Kidney (tissue), 14 donors: ENCODE measurements around the gene UMOD. TPM values are rescaled to one million over a fixed set of nuclear protein-coding genes. Genes with fewer than 3 reads are reported as not detected.

Experiments used
- DNase-seq, 5 donors: peaks; one replicate each; pipeline ENCODE4 v3.0.0-alpha.2; 2013 to 2020
- FAIRE-seq: peaks from 2 replicates; lab custom pipeline; 2012; peaks lifted over from hg19 to GRCh38; lab: Jason Lieb, UNC
- H3K27ac ChIP-seq, 2 donors: one replicate each; pipeline ENCODE4 v1.7.0; 2013; ENCODE audit warnings: low read depth in 2 of 2, low read length in 2 of 2, inconsistent platforms in 1 of 2
- H3K27me3 ChIP-seq: one replicate; pipeline ENCODE4 v1.7.1; 2013; ENCODE audit warnings: low read length, inconsistent platforms; ENCODE audit not compliant: control insufficient read depth, insufficient read depth
- H3K36me3 ChIP-seq, 3 donors: one replicate each; pipeline versions ENCODE4 v1.7.0 to v1.7.1; 2013; ENCODE audit warnings: low read length in 3 of 3, control low read depth in 1 of 3, inconsistent platforms in 1 of 3; ENCODE audit not compliant: insufficient read depth in 3 of 3, control insufficient read depth in 2 of 3
- H3K4me1 ChIP-seq, 3 donors: one replicate each; pipeline versions ENCODE4 v1.7.0 to v1.7.1; 2013; ENCODE audit warnings: low read length in 3 of 3, inconsistent platforms in 1 of 3, low read depth in 1 of 3; ENCODE audit not compliant: control insufficient read depth in 2 of 3, insufficient read depth in 2 of 3
- H3K4me3 ChIP-seq, 3 donors: one replicate each; pipeline versions ENCODE4 v1.7.0 to v1.8.1; 2013; ENCODE audit warnings: low read length in 3 of 3, control low read depth in 1 of 3, inconsistent platforms in 1 of 3
- H3K9ac ChIP-seq, 3 donors: one replicate each; pipeline versions ENCODE4 v1.7.0 to v1.7.1; 2013; ENCODE audit warnings: low read length in 3 of 3, control low read depth in 1 of 3, inconsistent platforms in 1 of 3
- H3K9me3 ChIP-seq, 3 donors: one replicate each; pipeline versions ENCODE4 v1.7.0 to v1.7.1; 2013; ENCODE audit warnings: low read length in 3 of 3, control low read depth in 1 of 3, inconsistent platforms in 1 of 3; ENCODE audit not compliant: control insufficient read depth in 2 of 3, insufficient read depth in 1 of 3
- CTCF ChIP-seq: IDR thresholded peaks from 3 replicates; pipeline ENCODE4 v1.5.1; 2012; ENCODE audit warnings: mild to moderate bottlenecking, moderate library complexity, borderline replicate concordance; ENCODE audit not compliant: insufficient read depth; ENCODE audit errors: extremely low read depth
- intact Hi-C: fragments of 100-400 bp; cut with DNase I; formaldehyde crosslinking; loops from one replicate; pipeline ENCODE4 v1.11.1; 2022
- polyA plus RNA-seq: library from polyadenylated mRNA; stranded (reverse); fragments of 350-450 nt; fragmentation: Illumina TruSeq; extraction: RNeasy Lipid Tissue Mini Kit (QIAGEN cat#74804); gene quantifications from one replicate; pipeline ENCODE4 v1.2.3, GENCODE V29; 2014; ENCODE audit warnings: low read depth, low replicate concordance; ENCODE audit not compliant: insufficient read depth
- total RNA-seq: library from RNA; stranded (reverse); fragmentation: NEBNext Ultra II Directional; extraction: Animal tissue kit (Norgen Biotek cat#: 25700); gene quantifications from one replicate; pipeline ENCODE4 v1.2.1, GENCODE V29; 2021
- donor health status: control.
- donor health status: control.
- donor health status: control.
- donor health status: control.
- donor health status: control.
- donor health status: DM: yes; HTN: yes; CAD: no.
- donor health status: Normal renal cell carcinoma (clear cell type).

UMOD gene
- total and polyA plus RNA-seq, 2 donors from 2014 or later = 65.7 to 4,168 TPM

DNA sequence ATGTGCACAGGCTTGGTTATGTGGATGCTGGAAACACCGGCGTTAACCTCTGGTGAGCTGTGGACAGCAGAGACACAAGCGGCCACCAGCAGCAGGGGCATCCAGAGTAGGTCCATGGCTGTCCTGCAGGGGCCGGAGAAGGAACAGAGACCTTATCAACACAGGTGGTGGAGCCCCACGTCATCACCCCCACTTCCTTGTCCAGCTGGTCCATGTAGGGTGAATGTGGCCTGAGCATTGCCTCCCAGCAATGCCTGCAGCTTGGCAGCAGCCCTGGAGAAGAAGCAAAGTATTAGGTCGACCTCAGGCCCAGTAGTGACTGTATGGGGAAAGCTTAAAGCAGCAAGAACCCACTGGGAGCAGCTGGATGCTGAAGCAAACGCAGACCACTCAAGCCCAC is 46.7 kb upstream of the UMOD start:
- peaks cover 0 to 6% (median 2%) of the 10 kb centered on the region in 3 donors for H3K4me1 ChIP-seq

GRCh38 chr16:20398603-20399002 is 46.1 kb upstream of the UMOD start:
- Histone ChIP-seq H3K4me3 (no peak overlapping the region), H3K27ac (no peak overlapping the region), H3K9me3 (no peaks in the 10 kb centered on the region), H3K27me3 (no peaks in the 10 kb centered on the region), H3K36me3 (no peaks in the 10 kb centered on the region), H3K9ac (no peak overlapping the region), H3K4me1 (peaks cover 0 to 12% (median 4%) of the 10 kb centered on the region in 3 donors)
- no peak for TF ChIP-seq CTCF
- no peak for FAIRE-seq
- intact Hi-C loops = no loop called here
- no peak for DNase-seq

More for the DNA sequence above, 46.7 kb upstream of the UMOD start:
- DNase-seq (no peak), FAIRE-seq (no peak)
- no peaks in the 10 kb centered on the region for H3K36me3 ChIP-seq
- intact Hi-C loops = no loop called here
- H3K27me3 ChIP-seq = no peaks in the 10 kb centered on the region
- no peaks in the 10 kb centered on the region for H3K9me3 ChIP-seq
- no peak overlapping the region for H3K4me3 ChIP-seq
- H3K9ac ChIP-seq = no peak overlapping the region
- no peak overlapping the region for H3K27ac ChIP-seq
- no peak for TF ChIP-seq CTCF

- DNase-seq = peak in 1 of 5 donors; percentile 19
- no peak for FAIRE-seq
- H3K27me3 ChIP-seq = no peaks in the 10 kb centered on the region
- no peak for TF ChIP-seq CTCF
- peaks cover 0 to 16% (median 4%) of the 10 kb centered on the region in 3 donors for H3K4me1 ChIP-seq
- H3K4me3 ChIP-seq = no peak overlapping the region
- H3K9me3 ChIP-seq = no peaks in the 10 kb centered on the region
- H3K9ac ChIP-seq = no peak overlapping the region
- no peak overlapping the region for H3K27ac ChIP-seq
- H3K36me3 ChIP-seq = no peaks in the 10 kb centered on the region
- intact Hi-C loops = no loop called here
Observed at GRCh38 chr16:20397468-20398074, 45.1 kb upstream of the UMOD start.
